Cardiac fibroblast (primary cell): Measurements from ENCODE around the gene GFOD1.

ENCODE experiments used
- DNase-seq, 2 donors: peaks; one replicate each; pipeline versions ENCODE4 v3.0.0 to v3.0.0-alpha.2; 2010; ENCODE audit warnings: low read depth in 2 of 2
- H3K4me3 ChIP-seq, 2 donors: replicated peaks in 1 of 2; 1 replicate in 1 of 2; 2 replicates in 1 of 2; pipeline ENCODE4 v1.5.1; 2011; ENCODE audit warnings: low read depth in 2 of 2, low read length in 2 of 2, mild to moderate bottlenecking in 2 of 2, moderate library complexity in 1 of 2
- TF ChIP-seq, protein P1 (sequence below): IDR thresholded peaks from one replicate; pipeline ENCODE4 v1.5.1; 2011; ENCODE audit warnings: low read depth, mild to moderate bottlenecking, low read length, inconsistent platforms

The GFOD1 gene

DNA sequence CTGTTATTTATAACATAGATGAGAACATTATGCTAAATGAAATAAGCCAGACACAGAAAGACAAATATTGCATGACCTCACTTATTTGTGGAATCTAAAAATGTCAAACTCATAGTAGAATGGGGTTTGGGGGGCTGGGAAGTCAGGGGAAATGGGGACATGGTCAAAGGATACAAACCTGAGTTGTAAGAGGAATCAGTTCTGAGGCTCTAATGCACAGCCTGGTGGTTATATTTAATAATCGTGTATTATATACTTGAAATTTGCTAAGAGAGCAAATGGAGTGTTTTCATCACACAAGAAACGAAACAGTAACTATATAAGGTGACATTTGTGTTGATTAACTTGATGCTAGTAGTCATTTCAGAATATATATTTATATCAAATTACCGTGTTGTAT is 40.8 kb upstream of the GFOD1 start:
- TF ChIP-seq, protein P1, sequence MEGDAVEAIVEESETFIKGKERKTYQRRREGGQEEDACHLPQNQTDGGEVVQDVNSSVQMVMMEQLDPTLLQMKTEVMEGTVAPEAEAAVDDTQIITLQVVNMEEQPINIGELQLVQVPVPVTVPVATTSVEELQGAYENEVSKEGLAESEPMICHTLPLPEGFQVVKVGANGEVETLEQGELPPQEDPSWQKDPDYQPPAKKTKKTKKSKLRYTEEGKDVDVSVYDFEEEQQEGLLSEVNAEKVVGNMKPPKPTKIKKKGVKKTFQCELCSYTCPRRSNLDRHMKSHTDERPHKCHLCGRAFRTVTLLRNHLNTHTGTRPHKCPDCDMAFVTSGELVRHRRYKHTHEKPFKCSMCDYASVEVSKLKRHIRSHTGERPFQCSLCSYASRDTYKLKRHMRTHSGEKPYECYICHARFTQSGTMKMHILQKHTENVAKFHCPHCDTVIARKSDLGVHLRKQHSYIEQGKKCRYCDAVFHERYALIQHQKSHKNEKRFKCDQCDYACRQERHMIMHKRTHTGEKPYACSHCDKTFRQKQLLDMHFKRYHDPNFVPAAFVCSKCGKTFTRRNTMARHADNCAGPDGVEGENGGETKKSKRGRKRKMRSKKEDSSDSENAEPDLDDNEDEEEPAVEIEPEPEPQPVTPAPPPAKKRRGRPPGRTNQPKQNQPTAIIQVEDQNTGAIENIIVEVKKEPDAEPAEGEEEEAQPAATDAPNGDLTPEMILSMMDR = no peak
- DNase-seq = peak; percentile 25 to 30
- H3K4me3 ChIP-seq = no peak overlapping the region

DNA sequence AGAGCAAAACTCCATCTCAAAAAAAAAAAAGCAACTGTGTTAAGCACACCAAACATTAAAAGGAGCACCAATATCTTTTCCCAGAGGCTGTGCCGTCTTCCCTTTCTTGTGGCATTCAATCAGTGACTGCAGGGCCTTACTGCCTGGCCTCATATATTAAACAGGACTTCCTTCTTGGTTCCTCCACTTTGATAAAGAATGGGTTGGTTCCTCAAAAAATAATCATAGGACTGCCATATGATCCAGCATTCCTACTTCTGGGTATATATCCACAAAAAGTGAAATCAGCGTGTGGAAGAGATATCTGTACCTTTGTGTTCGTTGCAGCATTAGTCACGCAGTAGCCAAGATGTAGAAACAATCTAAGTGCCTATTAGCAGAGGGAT is 40.3 kb upstream of the GFOD1 start:
- TF ChIP-seq, protein P1 = no peak
- no peak for DNase-seq
- H3K4me3 ChIP-seq = no peak overlapping the region

DNA sequence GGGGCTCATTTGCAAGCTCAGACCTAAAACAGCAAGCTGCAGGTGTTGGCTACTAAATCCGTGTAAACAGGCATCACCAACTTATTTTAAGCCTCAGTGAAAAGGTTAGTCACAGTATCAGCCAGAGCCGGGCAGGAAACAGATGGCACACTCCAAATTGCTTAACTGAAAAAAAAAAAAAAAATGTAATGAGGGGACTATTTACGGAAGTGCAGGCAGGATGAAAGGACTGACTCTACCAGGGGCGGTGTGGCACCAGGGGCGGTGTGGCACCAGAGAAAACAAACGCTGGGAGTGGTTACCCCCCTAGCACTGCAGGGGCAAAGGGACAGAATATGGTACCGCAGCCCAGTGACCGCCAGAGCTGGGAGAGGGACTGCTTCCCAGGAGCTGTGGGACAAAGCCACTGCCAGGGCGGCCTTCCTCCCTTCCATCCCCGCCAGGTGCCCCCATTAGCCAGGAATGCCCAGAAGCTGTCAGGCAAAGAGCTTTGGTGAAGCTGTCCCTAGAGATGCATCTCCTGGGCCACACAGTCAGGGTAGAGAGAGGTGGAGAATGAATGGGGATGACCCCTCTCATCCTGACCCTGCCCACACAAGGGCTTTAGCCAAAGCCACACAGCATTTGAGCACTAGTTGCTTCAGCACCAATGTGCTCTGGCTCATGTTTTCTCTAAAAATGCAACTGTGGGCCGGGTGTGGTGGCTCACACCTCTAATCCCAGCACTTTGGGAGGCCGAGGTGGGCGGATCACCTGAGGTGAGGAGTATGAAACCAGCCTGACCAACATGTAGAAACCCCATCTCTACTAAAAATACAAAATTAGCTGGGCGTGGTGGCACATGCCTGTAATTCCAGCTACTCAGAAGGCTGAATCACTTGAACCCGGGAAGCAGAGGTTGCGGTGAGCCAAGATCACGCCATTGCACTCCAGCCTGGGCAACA is 39.6 kb upstream of the GFOD1 start:
- peak; percentile 13 to 40 for DNase-seq
- no peak overlapping the region for H3K4me3 ChIP-seq
- TF ChIP-seq, protein P1 = no peak

DNA sequence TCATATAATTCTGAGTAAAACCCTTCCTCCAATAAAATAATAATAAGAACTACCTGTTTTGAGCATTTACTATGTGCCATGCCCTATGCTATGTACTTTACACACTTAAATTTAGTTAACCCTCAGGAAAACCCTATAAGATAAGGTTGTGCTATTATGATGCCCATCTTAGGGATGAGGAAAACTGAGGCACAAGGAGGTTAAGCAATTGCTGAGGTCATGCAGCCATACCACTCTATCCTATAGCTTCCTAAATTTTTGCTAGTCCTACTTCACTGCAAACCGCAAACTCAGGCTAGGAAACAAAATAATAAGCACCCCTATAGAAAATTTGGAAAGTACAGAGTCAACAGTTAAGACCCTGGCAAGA is 38.9 kb upstream of the GFOD1 start:
- TF ChIP-seq, protein P1 = no peak
- H3K4me3 ChIP-seq = no peak overlapping the region
- DNase-seq = no peak

DNA sequence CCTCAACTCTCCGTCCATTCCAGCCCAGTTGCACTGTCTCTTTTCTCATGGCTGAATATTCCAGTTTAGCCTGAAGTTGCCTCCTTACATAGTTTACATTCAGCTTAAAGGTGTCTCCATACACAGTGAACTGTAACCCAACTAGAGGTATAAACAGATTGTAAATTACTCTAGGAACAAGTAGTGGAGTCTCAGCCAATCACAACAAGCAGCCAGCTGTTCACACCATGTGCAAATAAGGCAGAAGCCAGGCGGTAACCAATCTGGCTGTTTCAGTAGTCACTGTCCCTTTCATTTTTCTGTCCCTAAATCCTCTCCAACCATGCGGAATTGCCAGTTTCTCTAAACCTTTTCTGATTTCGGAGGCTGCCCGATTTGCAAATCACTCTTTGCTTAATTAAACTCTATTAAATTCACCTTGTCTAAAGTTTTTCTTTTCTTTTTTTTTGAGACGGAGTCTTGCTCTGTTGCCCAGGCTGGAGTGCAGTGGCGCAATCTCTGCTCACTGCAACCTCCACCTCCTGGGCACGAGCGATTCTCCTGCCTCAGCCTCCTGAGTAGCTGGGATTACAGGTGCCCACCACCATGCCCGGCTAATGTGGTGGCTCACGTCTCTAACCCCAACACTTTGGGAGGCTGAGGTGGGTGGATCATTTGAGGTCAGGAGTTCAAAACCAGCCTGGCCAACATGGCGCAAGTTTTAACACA is 37.6 kb upstream of the GFOD1 start:
- no peak overlapping the region for H3K4me3 ChIP-seq
- no peak for DNase-seq
- TF ChIP-seq, protein P1 = no peak

DNA sequence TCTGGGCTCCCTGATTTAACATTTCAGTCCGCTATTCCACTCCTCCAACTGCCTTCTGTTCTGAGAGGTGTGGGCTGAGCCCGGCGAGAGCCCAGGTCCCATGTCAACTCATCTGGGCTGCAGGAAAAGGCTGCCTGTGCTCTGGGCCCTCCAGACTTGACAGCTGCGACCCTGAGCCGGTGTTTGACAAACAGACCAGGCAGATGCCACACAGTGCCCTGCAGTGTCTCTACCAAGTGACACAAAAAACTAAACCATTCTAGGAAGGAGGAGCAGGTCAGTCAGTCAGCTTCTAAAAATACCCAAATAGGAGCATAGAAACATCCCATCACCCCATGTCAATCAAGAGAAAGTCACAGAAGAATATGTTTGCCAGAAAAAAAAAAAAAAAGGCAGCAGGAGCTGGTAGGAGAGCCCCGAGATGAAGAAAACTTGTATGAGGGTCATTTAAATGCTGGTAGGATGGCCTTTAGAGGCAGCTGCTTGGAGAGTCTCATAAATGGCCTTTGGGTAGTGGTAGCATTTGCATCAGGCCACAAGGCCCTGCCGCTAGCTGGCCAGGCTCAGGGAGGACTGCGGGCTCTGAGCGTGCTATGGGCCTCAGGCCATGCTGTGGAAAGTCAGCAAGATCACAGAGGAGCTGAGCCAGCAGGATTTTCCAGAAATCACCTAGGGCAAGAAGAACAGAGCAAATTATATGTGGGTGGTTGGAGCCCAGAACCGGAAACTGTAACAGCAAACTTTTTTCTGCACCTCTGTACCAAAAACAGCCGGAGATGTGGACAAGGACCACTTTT is 36.6 kb upstream of the GFOD1 start:
- TF ChIP-seq, protein P1 = no peak
- H3K4me3 ChIP-seq = no peak overlapping the region
- DNase-seq = no peak
